Measurements from ENCODE around the gene SMARCA4.

SMARCA4 gene

GRCh38 chr19:10968527-10969135 lies 7.8 kb downstream of the SMARCA4 start:
- no peak overlapping the region for H3K4me3 ChIP-seq (ENCODE audit: low read depth, low read length)
- no peak overlapping the region for H3K27ac ChIP-seq (ENCODE audit: extremely low read depth, low read depth, low read length)
- ChIA-PET CTCF (interaction anchor here (0.6 kb wide), 1 partner anchor 275 kb away, joined by 3 read pairs; no protein-coding TSS in a partner anchor), POLR2A (interaction anchor here (0.6 kb wide), 1 partner anchor 9 kb away, joined by 4 read pairs; no protein-coding TSS in a partner anchor)
- peaks cover 0 to 5% of the 10 kb centered on the region in 2 experiments; a peak in 2 of 3 replicates for H3K36me3 ChIP-seq (ENCODE audit: control insufficient read depth in 2 of 2, insufficient read depth in 1 of 2, low read length in 2 of 2)
- H3K4me1 ChIP-seq (ENCODE audit: control insufficient read depth, insufficient read depth, low read length): peaks cover 2% of the 10 kb centered on the region; the same call in 1 of the 2 replicates
- TF ChIP-seq OSR2 (tag by site-specific recombination; IDR thresholded peaks at IDR 0.05): 0 out of 2 replicates have a peak, but pooled peaks have one; percentile 9
- TF ChIP-seq ZNF391 (tag by site-specific recombination; IDR thresholded peaks at IDR 0.05; ENCODE audit: borderline replicate concordance, low read depth): no peak
- H3K9me3 ChIP-seq (ENCODE audit: control insufficient read depth, insufficient read depth, low read depth, low read length): no peaks in the 10 kb centered on the region

- H3K4me1 ChIP-seq (ENCODE audit: control insufficient read depth, insufficient read depth, low read length): peaks cover 2% of the 10 kb centered on the region; the same call in 1 of the 2 replicates
- peak; percentile 39 for TF ChIP-seq ZIC2 (tag by site-specific recombination; IDR thresholded peaks at IDR 0.05)
- TF ChIP-seq ZNF596 (tag by site-specific recombination; IDR thresholded peaks at IDR 0.05): no peak
- TF ChIP-seq ZNF623 (tag by site-specific recombination; IDR thresholded peaks at IDR 0.05): peak; percentile 95
- ChIA-PET CTCF (no interaction called here), POLR2A (no interaction called here)
- H3K36me3 ChIP-seq (ENCODE audit: control insufficient read depth in 2 of 2, insufficient read depth in 1 of 2, low read length in 2 of 2): peaks cover 3 to 5% of the 10 kb centered on the region in 2 experiments; a peak in 2 of 3 replicates
- H3K27ac ChIP-seq (ENCODE audit: extremely low read depth, low read depth, low read length): no peak overlapping the region
- no peak overlapping the region for H3K4me3 ChIP-seq (ENCODE audit: low read depth, low read length)
- no peaks in the 10 kb centered on the region for H3K9me3 ChIP-seq (ENCODE audit: control insufficient read depth, insufficient read depth, low read depth, low read length)
Observed at GRCh38 chr19:10971107-10971726, 10.4 kb downstream of the SMARCA4 start.

- POLR2A ChIA-PET: interaction anchor here (0.7 to 1.5 kb wide), 3 partner anchors 14 to 428 kb away, joined by 5 read pairs; no protein-coding TSS in a partner anchor
Observed at GRCh38 chr19:10975374-10976130, 14.7 kb downstream of the SMARCA4 start.

More at GRCh38 chr19:10975374-10976130, 14.7 kb downstream of the SMARCA4 start:
- Histone ChIP-seq H3K4me1 (ENCODE audit: control insufficient read depth, insufficient read depth, low read length) (peaks cover 8% of the 10 kb centered on the region), H3K27ac (ENCODE audit: extremely low read depth, low read depth, low read length) (no peak overlapping the region), H3K36me3 (ENCODE audit: control insufficient read depth in 2 of 2, insufficient read depth in 1 of 2, low read length in 2 of 2) (peaks cover 3 to 5% of the 10 kb centered on the region in 2 experiments; a peak in 2 of 3 replicates), H3K4me3 (ENCODE audit: low read depth, low read length) (no peak overlapping the region), H3K9me3 (ENCODE audit: control insufficient read depth, insufficient read depth, low read depth, low read length) (no peaks in the 10 kb centered on the region)
- CTCF ChIA-PET: no interaction called here
- TF ChIP-seq EGR2 (tag by site-specific recombination; IDR thresholded peaks at IDR 0.05; ENCODE audit: low read depth) (peak; percentile 95), ZNF391 (tag by site-specific recombination; IDR thresholded peaks at IDR 0.05; ENCODE audit: borderline replicate concordance, low read depth) (no peak), ZBTB49 (tag by site-specific recombination; IDR thresholded peaks at IDR 0.05; ENCODE audit: low read depth) (no peak), KLF1 (tag by site-specific recombination; IDR thresholded peaks at IDR 0.05) (peak; percentile 96), ZNF221 (tag by site-specific recombination; IDR thresholded peaks at IDR 0.05; ENCODE audit: borderline replicate concordance) (no peak), ZNF548 (tag by site-specific recombination; IDR thresholded peaks at IDR 0.05) (no peak), ZNF155 (tag by site-specific recombination; IDR thresholded peaks at IDR 0.05) (no peak), ZNF76 (tag by site-specific recombination; IDR thresholded peaks at IDR 0.05; ENCODE audit: borderline replicate concordance, low read depth) (no peak), ZNF248 (tag by site-specific recombination; IDR thresholded peaks at IDR 0.05) (no peak), ZNF175 (tag by site-specific recombination; IDR thresholded peaks at IDR 0.05) (no peak), SCRT2 (tag by site-specific recombination; IDR thresholded peaks at IDR 0.05) (no peak), ZNF658 (tag by site-specific recombination; IDR thresholded peaks at IDR 0.05) (no peak), ZFHX2 (tag by site-specific recombination; conservative IDR thresholded peaks at IDR 0.05) (peak; percentile 97), ZNF585B (tag by site-specific recombination; IDR thresholded peaks at IDR 0.05) (peak; percentile 80), ZNF521 (tag by site-specific recombination; IDR thresholded peaks at IDR 0.05) (no peak), ZNF785 (tag by site-specific recombination; IDR thresholded peaks at IDR 0.05) (no peak), ZNF747 (tag by site-specific recombination; IDR thresholded peaks at IDR 0.05) (no peak), ZNF513 (tag by site-specific recombination; IDR thresholded peaks at IDR 0.05) (no peak), ZBTB17 (tag by site-specific recombination; IDR thresholded peaks at IDR 0.05) (no peak)
- TF ChIP-seq, protein P1, sequence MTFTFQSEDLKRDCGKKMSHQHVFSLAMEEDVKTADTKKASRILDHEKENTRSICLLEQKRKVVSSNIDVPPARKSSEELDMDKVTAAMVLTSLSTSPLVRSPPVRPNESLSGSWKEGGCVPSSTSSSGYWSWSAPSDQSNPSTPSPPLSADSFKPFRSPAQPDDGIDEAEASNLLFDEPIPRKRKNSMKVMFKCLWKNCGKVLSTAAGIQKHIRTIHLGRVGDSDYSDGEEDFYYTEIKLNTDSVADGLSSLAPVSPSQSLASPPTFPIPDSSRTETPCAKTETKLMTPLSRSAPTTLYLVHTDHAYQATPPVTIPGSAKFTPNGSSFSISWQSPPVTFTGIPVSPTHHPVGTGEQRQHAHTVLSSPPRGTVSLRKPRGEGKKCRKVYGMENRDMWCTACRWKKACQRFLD (tag by site-specific recombination; IDR thresholded peaks at IDR 0.05): no peak

Data from HEK293 (cell line).